Measurements from ENCODE around the gene E2F3. TPM values are rescaled to one million over a fixed set of nuclear protein-coding genes. Genes with fewer than 3 reads are reported as not detected.

The E2F3 gene
- total RNA-seq, 1 experiment from 2014 or later: 35.7 TPM

GRCh38 chr6:20487669-20488375 lies 86.1 kb downstream of the E2F3 start:
- Histone ChIP-seq H2BK15ac (ENCODE audit: low read depth, low read length) (no peak overlapping the region), H2BK120ac (ENCODE audit: low read depth, low read length, poor library complexity, severe bottlenecking) (no peak overlapping the region), H2BK12ac (ENCODE audit: insufficient read length, low read depth, low read length) (no peak overlapping the region), H3T11ph (ENCODE audit: low read length) (no peak overlapping the region), H4K20me1 (ENCODE audit: control insufficient read depth, insufficient read depth, insufficient read length) (no peaks in the 10 kb centered on the region), H3K4me1 (ENCODE audit: insufficient read depth, low read length) (no peaks in the 10 kb centered on the region), H4K8ac (replicated peaks; ENCODE audit: insufficient read length, low read depth, low read length) (no peak overlapping the region), H3K9me3 (ENCODE audit: control insufficient read depth, low read depth, low read length) (no peaks in the 10 kb centered on the region), H3K14ac (ENCODE audit: insufficient read depth, low read length) (no peak overlapping the region), H3K27ac (ENCODE audit: insufficient read length, low read depth, low read length) (no peak overlapping the region), H3K4ac (ENCODE audit: low read depth, low read length) (no peak overlapping the region), H3K4me2 (ENCODE audit: insufficient read depth, insufficient read length, low read length) (no peak overlapping the region), H3K23ac (ENCODE audit: insufficient read length, low read depth, low read length) (no peak overlapping the region), H3K9ac (ENCODE audit: extremely low read depth, insufficient read length, low read length) (no peak overlapping the region), H4K91ac (ENCODE audit: insufficient read length, low read depth, low read length) (no peak overlapping the region), H3K23me2 (ENCODE audit: insufficient read length, low read depth, low read length, poor library complexity, severe bottlenecking) (no peaks in the 10 kb centered on the region), H3K27me3 (ENCODE audit: insufficient read depth, low read length) (no peaks in the 10 kb centered on the region), H2AFZ (ENCODE audit: low read length) (no peak overlapping the region), H2AK5ac (ENCODE audit: insufficient read length, low read length) (no peak overlapping the region), H3K79me1 (ENCODE audit: insufficient read depth, low read depth, low read length, poor library complexity, severe bottlenecking) (no peaks in the 10 kb centered on the region), H3K18ac (ENCODE audit: insufficient read length, low read depth, low read length) (no peak overlapping the region), H2BK20ac (ENCODE audit: low read depth, low read length, poor library complexity, severe bottlenecking) (no peak overlapping the region), H3K79me2 (ENCODE audit: insufficient read depth, low read length) (no peaks in the 10 kb centered on the region), H2BK5ac (ENCODE audit: insufficient read length, low read length) (no peak overlapping the region), H4K5ac (ENCODE audit: insufficient read length, low read depth, low read length) (no peak overlapping the region), H3K56ac (ENCODE audit: insufficient read length, low read depth, low read length) (no peak overlapping the region)
- TF ChIP-seq, protein P1, sequence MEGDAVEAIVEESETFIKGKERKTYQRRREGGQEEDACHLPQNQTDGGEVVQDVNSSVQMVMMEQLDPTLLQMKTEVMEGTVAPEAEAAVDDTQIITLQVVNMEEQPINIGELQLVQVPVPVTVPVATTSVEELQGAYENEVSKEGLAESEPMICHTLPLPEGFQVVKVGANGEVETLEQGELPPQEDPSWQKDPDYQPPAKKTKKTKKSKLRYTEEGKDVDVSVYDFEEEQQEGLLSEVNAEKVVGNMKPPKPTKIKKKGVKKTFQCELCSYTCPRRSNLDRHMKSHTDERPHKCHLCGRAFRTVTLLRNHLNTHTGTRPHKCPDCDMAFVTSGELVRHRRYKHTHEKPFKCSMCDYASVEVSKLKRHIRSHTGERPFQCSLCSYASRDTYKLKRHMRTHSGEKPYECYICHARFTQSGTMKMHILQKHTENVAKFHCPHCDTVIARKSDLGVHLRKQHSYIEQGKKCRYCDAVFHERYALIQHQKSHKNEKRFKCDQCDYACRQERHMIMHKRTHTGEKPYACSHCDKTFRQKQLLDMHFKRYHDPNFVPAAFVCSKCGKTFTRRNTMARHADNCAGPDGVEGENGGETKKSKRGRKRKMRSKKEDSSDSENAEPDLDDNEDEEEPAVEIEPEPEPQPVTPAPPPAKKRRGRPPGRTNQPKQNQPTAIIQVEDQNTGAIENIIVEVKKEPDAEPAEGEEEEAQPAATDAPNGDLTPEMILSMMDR (conservative IDR thresholded peaks at IDR 0.05): no peak
- H3K9me3 Mint-ChIP-seq: no peaks in the 10 kb centered on the region
- no peak for DNase-seq
- H3K27me3 Mint-ChIP-seq (ENCODE audit: low read depth): no peaks in the 10 kb centered on the region; the same call in 1 of the 2 replicates
- H3K36me3 Mint-ChIP-seq (ENCODE audit: insufficient read depth in 1 of 3, low read depth in 3 of 3): peaks cover 66 to 95% (median 88%) of the 10 kb centered on the region in 3 experiments
- no peak overlapping the region for H3K4me3 Mint-ChIP-seq
- no CpG with 5 or more reads among the region's 6 CpGs for WGBS (ENCODE audit: extremely low coverage, insufficient read length, low lambda C conversion rate)
- H3K27ac Mint-ChIP-seq: 0 out of 7 replicates have a peak overlapping the region, but pooled peaks of 2 of the 3 experiments have one; percentile 34 to 42
- peaks cover 26% of the 10 kb centered on the region in 2 experiments for H3K4me1 Mint-ChIP-seq

Measured in H9 (cell line).